Activated naive CD8-positive, alpha-beta T cell treated with anti-CD3 and anti-CD28 coated beads, Interleukin-2, amount 50 U/mL, for 24 hours (primary cell): ENCODE measurements around the gene AHDC1.
A peak's percentile ranks its signal among the peaks of the same experiment; 100 is the strongest.

Source experiments
- ATAC-seq: fragments of 150-1000 bp; cut with Tn5 transposase; one replicate; pipeline ENCODE4 v1.10.0; 2021
- DNase-seq: peaks from one replicate; pipeline ENCODE4 v3.0.0; 2021
- H3K27ac Mint-ChIP-seq: one replicate; pipeline ENCODE4 v1.8.0; 2021; ENCODE audit warnings: mild to moderate bottlenecking, mixed read lengths
- H3K27me3 Mint-ChIP-seq: one replicate; pipeline ENCODE4 v1.8.0; 2021; ENCODE audit warnings: mixed read lengths
- H3K36me3 Mint-ChIP-seq: one replicate; pipeline ENCODE4 v1.8.0; 2021; ENCODE audit warnings: low read depth, mixed read lengths
- H3K4me1 Mint-ChIP-seq: one replicate; pipeline ENCODE4 v1.8.0; 2021; ENCODE audit warnings: mixed read lengths
- H3K4me3 Mint-ChIP-seq: one replicate; pipeline ENCODE4 v1.8.0; 2021; ENCODE audit warnings: mild to moderate bottlenecking, moderate library complexity, mixed read lengths
- H3K9me3 Mint-ChIP-seq: one replicate; pipeline ENCODE4 v1.8.0; 2021; ENCODE audit warnings: mixed read lengths

Gene AHDC1

GRCh38 chr1:27563591-27564471 is 40.1 kb downstream of the AHDC1 start:
- no peaks in the 10 kb centered on the region for H3K27me3 Mint-ChIP-seq
- ATAC-seq (no peak), DNase-seq (no peak)
- H3K9me3 Mint-ChIP-seq: no peaks in the 10 kb centered on the region
- peaks cover 21% of the 10 kb centered on the region for H3K4me1 Mint-ChIP-seq
- H3K4me3 Mint-ChIP-seq: no peak overlapping the region
- no peaks in the 10 kb centered on the region for H3K36me3 Mint-ChIP-seq
- no peak overlapping the region for H3K27ac Mint-ChIP-seq

- no peaks in the 10 kb centered on the region for H3K27me3 Mint-ChIP-seq
- H3K27ac Mint-ChIP-seq: no peak overlapping the region
- no peaks in the 10 kb centered on the region for H3K9me3 Mint-ChIP-seq
- no peak for ATAC-seq
- no peaks in the 10 kb centered on the region for H3K36me3 Mint-ChIP-seq
- no peak for DNase-seq
- no peak overlapping the region for H3K4me3 Mint-ChIP-seq
- H3K4me1 Mint-ChIP-seq: peaks cover 21% of the 10 kb centered on the region
Observed at GRCh38 chr1:27563341-27563590, 40.7 kb downstream of the AHDC1 start.

- Mint-ChIP-seq H3K36me3 (no peaks in the 10 kb centered on the region), H3K27ac (no peak overlapping the region), H3K4me1 (peaks cover 17% of the 10 kb centered on the region), H3K4me3 (no peak overlapping the region), H3K9me3 (no peaks in the 10 kb centered on the region), H3K27me3 (no peaks in the 10 kb centered on the region)
- ATAC-seq (no peak), DNase-seq (no peak)
Observed at GRCh38 chr1:27562534-27563340, 41.2 kb downstream of the AHDC1 start.

- H3K27ac Mint-ChIP-seq: no peak overlapping the region
- no peaks in the 10 kb centered on the region for H3K36me3 Mint-ChIP-seq
- no peaks in the 10 kb centered on the region for H3K9me3 Mint-ChIP-seq
- H3K4me1 Mint-ChIP-seq: peaks cover 18% of the 10 kb centered on the region
- DNase-seq: no peak
- no peak for ATAC-seq
- H3K4me3 Mint-ChIP-seq: no peak overlapping the region
- no peaks in the 10 kb centered on the region for H3K27me3 Mint-ChIP-seq
Observed at GRCh38 chr1:27562021-27562420, 41.9 kb downstream of the AHDC1 start.

- DNase-seq (no peak), ATAC-seq (no peak)
- no peaks in the 10 kb centered on the region for H3K9me3 Mint-ChIP-seq
- H3K36me3 Mint-ChIP-seq: no peaks in the 10 kb centered on the region
- no peak overlapping the region for H3K4me3 Mint-ChIP-seq
- H3K27ac Mint-ChIP-seq: no peak overlapping the region
- H3K4me1 Mint-ChIP-seq: peaks cover 23% of the 10 kb centered on the region
- H3K27me3 Mint-ChIP-seq: no peaks in the 10 kb centered on the region
Observed at GRCh38 chr1:27561124-27561899, 42.6 kb downstream of the AHDC1 start.

- no peaks in the 10 kb centered on the region for H3K9me3 Mint-ChIP-seq
- H3K4me3 Mint-ChIP-seq: no peak overlapping the region
- peak overlapping the region; percentile 1 for H3K27ac Mint-ChIP-seq
- H3K27me3 Mint-ChIP-seq: no peaks in the 10 kb centered on the region
- H3K36me3 Mint-ChIP-seq: no peaks in the 10 kb centered on the region
- DNase-seq: no peak
- ATAC-seq: no peak
- H3K4me1 Mint-ChIP-seq: peaks cover 30% of the 10 kb centered on the region
Observed at GRCh38 chr1:27560268-27561123, 43.4 kb downstream of the AHDC1 start.

- no peak overlapping the region for H3K4me3 Mint-ChIP-seq
- H3K27ac Mint-ChIP-seq: no peak overlapping the region
- H3K27me3 Mint-ChIP-seq: no peaks in the 10 kb centered on the region
- H3K4me1 Mint-ChIP-seq: peaks cover 34% of the 10 kb centered on the region
- ATAC-seq (no peak), DNase-seq (no peak)
- H3K9me3 Mint-ChIP-seq: no peaks in the 10 kb centered on the region
- H3K36me3 Mint-ChIP-seq: no peaks in the 10 kb centered on the region
Observed at GRCh38 chr1:27559466-27560030, 44.4 kb downstream of the AHDC1 start.

GRCh38 chr1:27557596-27558340 is 46.2 kb downstream of the AHDC1 start:
- H3K27me3 Mint-ChIP-seq: no peaks in the 10 kb centered on the region
- DNase-seq: no peak
- H3K27ac Mint-ChIP-seq: no peak overlapping the region
- H3K9me3 Mint-ChIP-seq: no peaks in the 10 kb centered on the region
- peaks cover 29% of the 10 kb centered on the region for H3K4me1 Mint-ChIP-seq
- H3K4me3 Mint-ChIP-seq: no peak overlapping the region
- H3K36me3 Mint-ChIP-seq: peaks cover 2% of the 10 kb centered on the region
- peak; percentile 6 for ATAC-seq

GRCh38 chr1:27556781-27557595 is 47.0 kb downstream of the AHDC1 start:
- Mint-ChIP-seq H3K36me3 (peaks cover 2% of the 10 kb centered on the region), H3K4me3 (no peak overlapping the region), H3K9me3 (no peaks in the 10 kb centered on the region), H3K4me1 (peaks cover 25% of the 10 kb centered on the region), H3K27me3 (no peaks in the 10 kb centered on the region), H3K27ac (peak overlapping the region; percentile 87)
- peak; percentile 71 for ATAC-seq
- DNase-seq: peak; percentile 83

- Mint-ChIP-seq H3K4me3 (no peak overlapping the region), H3K27me3 (no peaks in the 10 kb centered on the region), H3K9me3 (no peaks in the 10 kb centered on the region), H3K4me1 (peaks cover 23% of the 10 kb centered on the region), H3K36me3 (peaks cover 2% of the 10 kb centered on the region), H3K27ac (peak overlapping the region; percentile 87)
- ATAC-seq (peak; percentile 8), DNase-seq (no peak)
Observed at GRCh38 chr1:27556435-27556780, 47.5 kb downstream of the AHDC1 start.

- peak overlapping the region; percentile 87 for H3K27ac Mint-ChIP-seq
- no peaks in the 10 kb centered on the region for H3K9me3 Mint-ChIP-seq
- H3K4me3 Mint-ChIP-seq: no peak overlapping the region
- no peaks in the 10 kb centered on the region for H3K27me3 Mint-ChIP-seq
- ATAC-seq: no peak
- no peak for DNase-seq
- peaks cover 23% of the 10 kb centered on the region for H3K4me1 Mint-ChIP-seq
- H3K36me3 Mint-ChIP-seq: peaks cover 2% of the 10 kb centered on the region
Observed at GRCh38 chr1:27555700-27556424, 48.1 kb downstream of the AHDC1 start.
